GM12878 (cell line): ENCODE data around the gene PLEKHA5. TPM values are rescaled to one million over a fixed set of nuclear protein-coding genes. Genes with fewer than 3 reads are reported as not detected.

Source experiments
- ATAC-seq: fragments of 200-7000 bp; cut with Tn5 transposase; 3 replicates; pipeline ENCODE4 v1.9.1; 2020; ENCODE audit warnings: mild to moderate bottlenecking, moderate library complexity
- BruUV-seq: library from RNA; stranded (reverse); fragments of 400-500 nt; replicated peaks from 2 replicates; lab custom pipeline; 2021; lab: Mats Ljungman, UMichigan
- CTCF ChIA-PET: fragments of 300-600 bp; sonication (Branson Sonifier 250); formaldehyde crosslinking; extraction: SDS; loops from one replicate; lab custom pipeline; 2021; ENCODE audit warnings: inconsistent platforms; lab: Yijun Ruan, JAX
- POLR2A ChIA-PET: fragments of 350-600 bp; formaldehyde crosslinking; extraction: SDS; loops from one replicate; lab custom pipeline; 2021; ENCODE audit warnings: inconsistent platforms; lab: Charles Lee
- RAD21 ChIA-PET: fragments of 300-600 bp; sonication (Branson Sonifier 250); formaldehyde crosslinking; loops from one replicate; lab custom pipeline; 2023; ENCODE audit warnings: antibody characterized with exemption; ENCODE audit not compliant: unreplicated experiment; lab: Charles Lee
- SMC1A ChIA-PET: fragments of 300-600 bp; sonication (Branson Sonifier 250); formaldehyde crosslinking; loops from one replicate; lab custom pipeline; 2023; ENCODE audit not compliant: unreplicated experiment, uncharacterized antibody; lab: Charles Lee
- DNase-seq: peaks from one replicate; pipeline ENCODE4 v3.0.0-alpha.2; 2011; ENCODE audit warnings: low read depth, low spot score
- FAIRE-seq: peaks from 3 replicates; lab custom pipeline; 2011; peaks lifted over from hg19 to GRCh38; lab: Jason Lieb, UNC
- H2AFZ ChIP-seq: 2 replicates; pipeline ENCODE4 v1.6.0; 2011; ENCODE audit warnings: low read depth, low read length, control low read depth; ENCODE audit not compliant: control insufficient read depth
- H3K27ac ChIP-seq: 2 replicates; pipeline ENCODE4 v1.5.1; 2011; ENCODE audit warnings: control low read depth; ENCODE audit not compliant: control insufficient read depth, insufficient read depth
- H3K27me3 ChIP-seq, 2 experiments: replicated peaks in 1 of 2; 2 replicates each; pipeline versions ENCODE4 v1.6.0 to v1.6.1; 2011; ENCODE audit warnings: low read length in 1 of 2; ENCODE audit not compliant: control insufficient read depth in 2 of 2, insufficient read depth in 2 of 2
- H3K36me3 ChIP-seq, 2 experiments: 2 replicates each; pipeline ENCODE4 v1.5.1; 2011; ENCODE audit warnings: low read length in 1 of 2; ENCODE audit not compliant: control insufficient read depth in 2 of 2, insufficient read depth in 2 of 2
- H3K4me1 ChIP-seq: 2 replicates; pipeline ENCODE4 v1.6.1; 2011; ENCODE audit warnings: mild to moderate bottlenecking, low read length, moderate library complexity, mixed read lengths; ENCODE audit not compliant: control insufficient read depth, insufficient read depth
- H3K4me2 ChIP-seq: 2 replicates; pipeline ENCODE4 v1.6.0; 2011; ENCODE audit warnings: control low read depth; ENCODE audit not compliant: control insufficient read depth, insufficient read depth
- H3K4me3 ChIP-seq: fragments of 200-600 bp; sonication (generic); 2 replicates; pipeline ENCODE4 v1.5.1; 2016
- H3K79me2 ChIP-seq: 2 replicates; pipeline ENCODE4 v1.6.0; 2011; ENCODE audit warnings: low read length; ENCODE audit not compliant: control insufficient read depth, insufficient read depth
- H3K9ac ChIP-seq: 2 replicates; pipeline ENCODE4 v1.8.0; 2011; ENCODE audit warnings: low read length, control low read depth, mixed read lengths; ENCODE audit not compliant: control insufficient read depth, insufficient read depth
- H3K9me3 ChIP-seq: replicated peaks from 3 replicates; pipeline ENCODE4 v1.5.1; 2011; ENCODE audit warnings: mild to moderate bottlenecking, low read length; ENCODE audit not compliant: control insufficient read depth, insufficient read depth
- H4K20me1 ChIP-seq: 2 replicates; pipeline ENCODE4 v1.6.0; 2011; ENCODE audit not compliant: control insufficient read depth, insufficient read depth
- CBFB ChIP-seq: IDR thresholded peaks from 2 replicates; pipeline ENCODE4 v1.6.1; 2016; ENCODE audit warnings: antibody characterized with exemption, low read depth
- CHD1 ChIP-seq: IDR thresholded peaks from 2 replicates; pipeline ENCODE4 v1.6.1; 2012; ENCODE audit warnings: low read depth, low read length, improper control_type of control experiment
- HCFC1 ChIP-seq: fragments of 150-350 bp; IDR thresholded peaks from 2 replicates; pipeline ENCODE4 v1.6.1; 2014; ENCODE audit warnings: low read length
- NR2C2 ChIP-seq: IDR thresholded peaks from 2 replicates; pipeline ENCODE4 v1.6.1; 2011; ENCODE audit warnings: borderline replicate concordance, low read depth; ENCODE audit not compliant: control insufficient read depth, insufficient read length
- NR2F1 ChIP-seq: fragments of 450-650 bp; conservative IDR thresholded peaks from 2 replicates; pipeline ENCODE4 v1.6.1; 2017; ENCODE audit warnings: mild to moderate bottlenecking
- POLR2A ChIP-seq: IDR thresholded peaks from 2 replicates; pipeline ENCODE4 v1.6.1; 2011; ENCODE audit warnings: low read depth, mild to moderate bottlenecking, low read length
- RB1 ChIP-seq: fragments of 450-650 bp; formaldehyde crosslinking; IDR thresholded peaks from 2 replicates; pipeline ENCODE4 v1.6.1; 2017; ENCODE audit warnings: mild to moderate bottlenecking, borderline replicate concordance
- RUNX3 ChIP-seq: IDR thresholded peaks from 2 replicates; pipeline ENCODE4 v1.6.1; 2012; ENCODE audit warnings: low read length, inconsistent platforms
- SMAD1 ChIP-seq: fragments of 450-650 bp; IDR thresholded peaks from 2 replicates; pipeline ENCODE4 v1.6.1; 2018; ENCODE audit warnings: mild to moderate bottlenecking, low read depth; ENCODE audit not compliant: partially characterized antibody
- ZZZ3 ChIP-seq: IDR thresholded peaks from 2 replicates; pipeline ENCODE4 v1.6.1; 2011; ENCODE audit warnings: low read depth; ENCODE audit not compliant: control insufficient read depth, insufficient read length
- WGBS: methylation state at CpG from one replicate; pipeline ENCODE4 v1.1.6; 2016; ENCODE audit warnings: low lambda C conversion rate; ENCODE audit not compliant: insufficient replicate concordance, insufficient coverage; ENCODE audit errors: missing lambda C conversion rate; 5-methylcytosine and 5-hydroxymethylcytosine counted together
- in situ Hi-C: fragments of 300-500 bp; cut with MboI; formaldehyde crosslinking; loops from 9 replicates; pipeline ENCODE4 v1.14.3; 2018; ENCODE audit warnings: mixed read lengths
- intact Hi-C: fragments of 100-400 bp; cut with micrococcal nuclease; formaldehyde crosslinking; loops from one replicate; pipeline ENCODE4 v1.14.2; 2022; ENCODE audit not compliant: unreplicated experiment
- polyA plus RNA-seq, 11 experiments: library from polyadenylated mRNA; depleted of rRNA in 4 of 11; unstranded in 6 of 11; stranded (reverse) in 5 of 11; fragments of >200 nt; fragmentation: Nextera tagmentation in 4 of 11; fragmentation: Illumina TruSeq in 1 of 11; extraction: Ambion mirVana in 4 of 11; extraction: Trizol in 1 of 11; gene quantifications; 1 replicate in 1 of 11; 2 replicates in 10 of 11; pipeline versions ENCODE4 v1.2.1 to v1.2.3, GENCODE V29; 2011 to 2016; ENCODE audit warnings: inconsistent platforms in 2 of 11, missing spikeins in 2 of 11, low read depth in 1 of 11
- total RNA-seq, 4 experiments: library from RNA; depleted of rRNA in 3 of 4; stranded (reverse); fragments of >200 nt in 3 of 4; fragmentation: Illumina TruSeq in 1 of 4; extraction: Trizol in 1 of 4; gene quantifications; 2 replicates each; pipeline versions ENCODE4 v1.2.1 to v1.2.3, GENCODE V29; 2013 to 2021
- TF ChIP-seq, protein P1 (sequence below): fragments of 450-650 bp; IDR thresholded peaks from 2 replicates; pipeline ENCODE4 v1.6.1; 2014; ENCODE audit warnings: mild to moderate bottlenecking
- TF ChIP-seq, protein P2 (sequence below): fragments of 450-650 bp; IDR thresholded peaks from 2 replicates; pipeline ENCODE4 v1.6.1; 2017; ENCODE audit warnings: mild to moderate bottlenecking, moderate library complexity
- TF ChIP-seq, protein P3 (sequence below): IDR thresholded peaks from 2 replicates; pipeline ENCODE4 v1.6.1; 2012; ENCODE audit warnings: low read depth, low read length, improper control_type of control experiment
- TF ChIP-seq, protein P4 (sequence below): fragments of 150-350 bp; IDR thresholded peaks from 2 replicates; pipeline ENCODE4 v1.6.1; 2016; ENCODE audit warnings: low read depth, low read length

Gene PLEKHA5
- total and polyA plus RNA-seq, 10 of the 15 experiments (the other 5 are each of a cell fraction or from before 2014, with no cell fraction given): 0.09 to 0.33 (median 0.18) TPM; not detected in 3

DNA sequence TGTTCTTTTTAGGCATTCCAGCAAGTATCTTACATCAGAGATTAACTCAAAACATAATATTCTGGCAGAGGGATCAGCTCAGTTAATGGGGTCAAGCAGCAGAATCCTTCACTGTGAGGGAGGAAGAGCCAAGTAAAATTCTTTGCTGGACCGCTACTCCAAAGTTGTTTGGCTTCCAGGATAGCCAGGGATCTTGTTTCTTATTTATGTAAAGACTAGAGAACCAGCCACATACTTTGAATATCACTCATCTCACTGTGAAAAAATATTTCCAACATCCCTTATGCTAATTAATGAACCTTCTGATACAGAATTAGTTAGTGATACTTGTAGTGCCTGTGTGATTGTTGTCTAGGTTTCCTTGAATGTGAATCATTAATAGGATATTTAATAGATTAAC, 94.2 kb downstream of the PLEKHA5 start:
- no TSS peak for BruUV-seq
- Histone ChIP-seq H3K9ac (no peak overlapping the region), H3K79me2 (no peaks in the 10 kb centered on the region), H3K36me3 (no peaks in the 10 kb centered on the region), H3K27ac (no peak overlapping the region), H3K4me3 (no peak overlapping the region), H4K20me1 (no peaks in the 10 kb centered on the region), H3K9me3 (no peaks in the 10 kb centered on the region), H3K4me1 (no peaks in the 10 kb centered on the region), H3K4me2 (no peak overlapping the region), H2AFZ (no peak overlapping the region), H3K27me3 (no peaks in the 10 kb centered on the region)
- in situ Hi-C loops (no loop called here), intact Hi-C loops (no loop called here)
- ATAC-seq (no peak), FAIRE-seq (no peak), DNase-seq (no peak)
- TF ChIP-seq NR2C2 (no peak), POLR2A (no peak), RUNX3 (no peak), NR2F1 (no peak), SMAD1 (no peak), CHD1 (no peak), CBFB (no peak), RB1 (no peak), ZZZ3 (no peak), HCFC1 (no peak)
- TF ChIP-seq, protein P1, sequence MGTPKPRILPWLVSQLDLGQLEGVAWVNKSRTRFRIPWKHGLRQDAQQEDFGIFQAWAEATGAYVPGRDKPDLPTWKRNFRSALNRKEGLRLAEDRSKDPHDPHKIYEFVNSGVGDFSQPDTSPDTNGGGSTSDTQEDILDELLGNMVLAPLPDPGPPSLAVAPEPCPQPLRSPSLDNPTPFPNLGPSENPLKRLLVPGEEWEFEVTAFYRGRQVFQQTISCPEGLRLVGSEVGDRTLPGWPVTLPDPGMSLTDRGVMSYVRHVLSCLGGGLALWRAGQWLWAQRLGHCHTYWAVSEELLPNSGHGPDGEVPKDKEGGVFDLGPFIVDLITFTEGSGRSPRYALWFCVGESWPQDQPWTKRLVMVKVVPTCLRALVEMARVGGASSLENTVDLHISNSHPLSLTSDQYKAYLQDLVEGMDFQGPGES: no peak
- TF ChIP-seq, protein P2, sequence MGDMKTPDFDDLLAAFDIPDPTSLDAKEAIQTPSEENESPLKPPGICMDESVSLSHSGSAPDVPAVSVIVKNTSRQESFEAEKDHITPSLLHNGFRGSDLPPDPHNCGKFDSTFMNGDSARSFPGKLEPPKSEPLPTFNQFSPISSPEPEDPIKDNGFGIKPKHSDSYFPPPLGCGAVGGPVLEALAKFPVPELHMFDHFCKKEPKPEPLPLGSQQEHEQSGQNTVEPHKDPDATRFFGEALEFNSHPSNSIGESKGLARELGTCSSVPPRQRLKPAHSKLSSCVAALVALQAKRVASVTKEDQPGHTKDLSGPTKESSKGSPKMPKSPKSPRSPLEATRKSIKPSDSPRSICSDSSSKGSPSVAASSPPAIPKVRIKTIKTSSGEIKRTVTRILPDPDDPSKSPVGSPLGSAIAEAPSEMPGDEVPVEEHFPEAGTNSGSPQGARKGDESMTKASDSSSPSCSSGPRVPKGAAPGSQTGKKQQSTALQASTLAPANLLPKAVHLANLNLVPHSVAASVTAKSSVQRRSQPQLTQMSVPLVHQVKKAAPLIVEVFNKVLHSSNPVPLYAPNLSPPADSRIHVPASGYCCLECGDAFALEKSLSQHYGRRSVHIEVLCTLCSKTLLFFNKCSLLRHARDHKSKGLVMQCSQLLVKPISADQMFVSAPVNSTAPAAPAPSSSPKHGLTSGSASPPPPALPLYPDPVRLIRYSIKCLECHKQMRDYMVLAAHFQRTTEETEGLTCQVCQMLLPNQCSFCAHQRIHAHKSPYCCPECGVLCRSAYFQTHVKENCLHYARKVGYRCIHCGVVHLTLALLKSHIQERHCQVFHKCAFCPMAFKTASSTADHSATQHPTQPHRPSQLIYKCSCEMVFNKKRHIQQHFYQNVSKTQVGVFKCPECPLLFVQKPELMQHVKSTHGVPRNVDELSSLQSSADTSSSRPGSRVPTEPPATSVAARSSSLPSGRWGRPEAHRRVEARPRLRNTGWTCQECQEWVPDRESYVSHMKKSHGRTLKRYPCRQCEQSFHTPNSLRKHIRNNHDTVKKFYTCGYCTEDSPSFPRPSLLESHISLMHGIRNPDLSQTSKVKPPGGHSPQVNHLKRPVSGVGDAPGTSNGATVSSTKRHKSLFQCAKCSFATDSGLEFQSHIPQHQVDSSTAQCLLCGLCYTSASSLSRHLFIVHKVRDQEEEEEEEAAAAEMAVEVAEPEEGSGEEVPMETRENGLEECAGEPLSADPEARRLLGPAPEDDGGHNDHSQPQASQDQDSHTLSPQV: no peak
- TF ChIP-seq, protein P3, sequence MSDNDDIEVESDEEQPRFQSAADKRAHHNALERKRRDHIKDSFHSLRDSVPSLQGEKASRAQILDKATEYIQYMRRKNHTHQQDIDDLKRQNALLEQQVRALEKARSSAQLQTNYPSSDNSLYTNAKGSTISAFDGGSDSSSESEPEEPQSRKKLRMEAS: no peak
- TF ChIP-seq, protein P4, sequence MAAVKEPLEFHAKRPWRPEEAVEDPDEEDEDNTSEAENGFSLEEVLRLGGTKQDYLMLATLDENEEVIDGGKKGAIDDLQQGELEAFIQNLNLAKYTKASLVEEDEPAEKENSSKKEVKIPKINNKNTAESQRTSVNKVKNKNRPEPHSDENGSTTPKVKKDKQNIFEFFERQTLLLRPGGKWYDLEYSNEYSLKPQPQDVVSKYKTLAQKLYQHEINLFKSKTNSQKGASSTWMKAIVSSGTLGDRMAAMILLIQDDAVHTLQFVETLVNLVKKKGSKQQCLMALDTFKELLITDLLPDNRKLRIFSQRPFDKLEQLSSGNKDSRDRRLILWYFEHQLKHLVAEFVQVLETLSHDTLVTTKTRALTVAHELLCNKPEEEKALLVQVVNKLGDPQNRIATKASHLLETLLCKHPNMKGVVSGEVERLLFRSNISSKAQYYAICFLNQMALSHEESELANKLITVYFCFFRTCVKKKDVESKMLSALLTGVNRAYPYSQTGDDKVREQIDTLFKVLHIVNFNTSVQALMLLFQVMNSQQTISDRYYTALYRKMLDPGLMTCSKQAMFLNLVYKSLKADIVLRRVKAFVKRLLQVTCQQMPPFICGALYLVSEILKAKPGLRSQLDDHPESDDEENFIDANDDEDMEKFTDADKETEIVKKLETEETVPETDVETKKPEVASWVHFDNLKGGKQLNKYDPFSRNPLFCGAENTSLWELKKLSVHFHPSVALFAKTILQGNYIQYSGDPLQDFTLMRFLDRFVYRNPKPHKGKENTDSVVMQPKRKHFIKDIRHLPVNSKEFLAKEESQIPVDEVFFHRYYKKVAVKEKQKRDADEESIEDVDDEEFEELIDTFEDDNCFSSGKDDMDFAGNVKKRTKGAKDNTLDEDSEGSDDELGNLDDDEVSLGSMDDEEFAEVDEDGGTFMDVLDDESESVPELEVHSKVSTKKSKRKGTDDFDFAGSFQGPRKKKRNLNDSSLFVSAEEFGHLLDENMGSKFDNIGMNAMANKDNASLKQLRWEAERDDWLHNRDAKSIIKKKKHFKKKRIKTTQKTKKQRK: no peak
- RAD21 ChIA-PET: no interaction called here
- SMC1A ChIA-PET: interaction anchor here (0.6 kb wide), 1 partner anchor 78 kb away, joined by 3 read pairs; no protein-coding TSS in a partner anchor
- CTCF ChIA-PET: interaction anchor here (0.5 to 1.4 kb wide), 3 partner anchors 9 to 978 kb away, joined by 3 to 4 read pairs (median 3); no protein-coding TSS in a partner anchor
- POLR2A ChIA-PET: no interaction called here
- WGBS: 0% methylated on average over 1 of the region's 1 CpG
